Panc1 (cell line): ENCODE measurements around the gene DCP2. TPM values are rescaled to one million over a fixed set of nuclear protein-coding genes. Genes with fewer than 3 reads are reported as not detected.
A peak's percentile ranks its signal among the peaks of the same experiment; 100 is the strongest.

Source experiments
- ATAC-seq: fragments of 200-7000 bp; cut with Tn5 transposase; 2 replicates; pipeline ENCODE4 v1.9.1; 2020; ENCODE audit warnings: mild to moderate bottlenecking, moderate library complexity
- BruUV-seq: library from RNA; stranded (reverse); fragments of 400-500 nt; replicated peaks from 2 replicates; lab custom pipeline; 2021; lab: Mats Ljungman, UMichigan
- CTCF ChIA-PET: fragments of 300-600 bp; sonication (Branson Sonifier 250); formaldehyde crosslinking; loops from one replicate; lab custom pipeline; 2022; ENCODE audit warnings: antibody characterized with exemption; lab: Charles Lee
- POLR2A ChIA-PET: fragments of 300-600 bp; sonication (Branson Sonifier 250); formaldehyde crosslinking; loops from one replicate; lab custom pipeline; 2022; ENCODE audit warnings: antibody characterized with exemption; lab: Charles Lee
- DNase-seq: peaks from one replicate; pipeline ENCODE4 v3.0.0-alpha.2; 2010; ENCODE audit warnings: low read depth, low spot score
- H3K27ac ChIP-seq: 2 replicates; pipeline ENCODE4 v1.5.1; 2011; ENCODE audit warnings: mild to moderate bottlenecking, low read length, inconsistent platforms
- H3K27me3 ChIP-seq: fragments of 200-500 bp; sonication (Bioruptor generic); 2 replicates; pipeline ENCODE4 v1.6.0; 2014; ENCODE audit warnings: low read length, inconsistent platforms; ENCODE audit not compliant: control insufficient read depth, insufficient read depth
- H3K36me3 ChIP-seq: fragments of 200-500 bp; sonication (Bioruptor generic); 2 replicates; pipeline ENCODE4 v1.5.1; 2014; ENCODE audit warnings: inconsistent platforms, mild to moderate bottlenecking, low read length, moderate library complexity; ENCODE audit not compliant: control insufficient read depth, insufficient read depth
- H3K4me1 ChIP-seq: 2 replicates; pipeline ENCODE4 v1.5.1; 2011; ENCODE audit warnings: inconsistent platforms, mild to moderate bottlenecking, low read length, moderate library complexity; ENCODE audit not compliant: control insufficient read depth, insufficient read depth
- H3K4me3 ChIP-seq, 2 experiments: 2 replicates each; pipeline ENCODE4 v1.5.1; 2011 to 2012; ENCODE audit warnings: low read depth in 2 of 2, low read length in 2 of 2, mild to moderate bottlenecking in 2 of 2, inconsistent platforms in 1 of 2, moderate library complexity in 1 of 2
- H3K9me3 ChIP-seq: fragments of 200-500 bp; sonication (Bioruptor generic); 2 replicates; pipeline ENCODE4 v1.5.1; 2014; ENCODE audit warnings: low read depth, mild to moderate bottlenecking, inconsistent platforms, low read length, moderate library complexity; ENCODE audit not compliant: control insufficient read depth, insufficient read depth
- POLR2AphosphoS5 ChIP-seq: IDR thresholded peaks from 2 replicates; pipeline ENCODE4 v1.6.1; 2012; ENCODE audit warnings: mild to moderate bottlenecking, low read depth, low read length, moderate library complexity
- SIN3A ChIP-seq: IDR thresholded peaks from 2 replicates; pipeline ENCODE4 v1.6.1; 2012; ENCODE audit warnings: low read depth, mild to moderate bottlenecking, low read length, moderate library complexity, borderline replicate concordance; ENCODE audit not compliant: insufficient read depth
- TCF7L2 ChIP-seq: IDR thresholded peaks from 2 replicates; pipeline ENCODE4 v1.6.1; 2011; ENCODE audit warnings: mild to moderate bottlenecking, low read depth, low read length, inconsistent platforms
- in situ Hi-C: cut with HindIII; loops from 2 replicates; pipeline ENCODE4 v1.10.0; 2016; ENCODE audit warnings: low sequenced_read_pairs, low pct_unique_long_range_greater_than_20kb
- intact Hi-C: fragments of 100-400 bp; cut with micrococcal nuclease; formaldehyde crosslinking; loops from one replicate; pipeline ENCODE4 v1.10.0; 2022; ENCODE audit not compliant: unreplicated experiment
- total RNA-seq: library from RNA; stranded (reverse); gene quantifications from one replicate; pipeline ENCODE4 v1.2.1, GENCODE V29; 2021; ENCODE audit not compliant: unreplicated experiment
- TF ChIP-seq, protein P1 (sequence below), 2 experiments: IDR thresholded peaks; 2 replicates each; pipeline ENCODE4 v1.6.1; 2011 to 2012; ENCODE audit warnings: low read depth in 2 of 2, control low read depth in 1 of 2, low read length in 1 of 2, mild to moderate bottlenecking in 1 of 2, moderate library complexity in 1 of 2; ENCODE audit not compliant: insufficient read depth in 1 of 2
- TF ChIP-seq, protein P2 (sequence below): fragments of 450-650 bp; IDR thresholded peaks from 2 replicates; pipeline ENCODE4 v1.5.1; 2017; ENCODE audit warnings: mild to moderate bottlenecking

Gene DCP2
- total RNA-seq, 1 experiment from 2014 or later = 70.4 TPM

DNA sequence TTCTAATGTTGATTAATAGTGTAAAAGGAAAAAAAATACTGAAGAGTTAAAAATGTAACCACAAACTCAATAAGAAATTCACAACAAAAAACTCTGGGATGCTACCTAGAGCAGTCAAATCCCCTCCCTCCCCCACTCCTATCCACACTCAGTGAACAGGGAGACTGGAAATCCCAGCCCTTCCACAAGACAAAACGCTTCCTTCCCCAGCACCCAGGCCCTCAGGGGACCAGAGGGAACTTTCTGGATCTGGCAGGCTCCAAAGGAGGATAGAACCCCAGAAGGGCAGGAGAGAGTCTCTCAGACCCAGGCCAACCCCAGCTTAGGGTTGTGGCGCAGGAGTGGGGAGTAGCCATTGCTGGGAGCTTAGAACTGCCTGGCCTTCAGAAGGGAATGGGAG, 55.0 kb downstream of the DCP2 start:
- no peaks in the 10 kb centered on the region for H3K27me3 ChIP-seq
- POLR2A ChIA-PET = no interaction called here

DNA sequence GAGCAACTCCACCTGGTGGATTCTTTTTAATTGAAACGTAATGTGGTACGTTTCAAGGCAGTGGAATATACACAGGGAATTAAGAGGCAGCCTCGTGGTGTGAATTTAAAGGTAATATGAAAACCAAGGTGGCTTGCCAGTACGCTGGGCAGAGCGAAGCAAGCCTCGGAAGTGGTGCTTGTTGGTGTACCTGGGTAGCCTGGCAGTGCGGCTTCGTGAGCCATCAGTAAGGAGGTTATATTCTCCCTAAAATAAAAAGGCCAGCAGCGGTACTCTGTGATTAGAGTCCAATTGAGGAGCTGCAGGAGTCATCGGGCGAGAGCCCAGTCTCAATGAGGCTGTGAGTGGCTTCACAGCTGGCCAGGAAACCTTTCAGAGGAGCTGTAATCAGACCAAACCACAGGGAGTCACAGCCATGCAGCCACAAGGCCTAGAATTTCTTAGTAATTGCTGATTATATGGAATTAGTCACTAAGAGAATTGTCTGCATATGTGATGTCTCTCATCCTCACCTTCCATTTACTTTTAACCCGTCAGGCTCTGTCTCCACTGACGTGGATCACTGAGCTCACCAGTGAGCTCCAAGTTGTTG, 57.7 kb downstream of the DCP2 start:
- in situ Hi-C loops (no loop called here), intact Hi-C loops (no loop called here)
- no peaks in the 10 kb centered on the region for H3K9me3 ChIP-seq
- no peak overlapping the region for H3K27ac ChIP-seq
- POLR2A ChIA-PET = interaction anchor here (0.5 kb wide), 1 partner anchor 25 kb away, joined by 5 read pairs; no protein-coding TSS in a partner anchor
- H3K27me3 ChIP-seq = no peaks in the 10 kb centered on the region
- ATAC-seq (peak; percentile 15; the same call in 1 of the 2 replicates), DNase-seq (no peak)
- BruUV-seq = no TSS peak
- no peak for TF ChIP-seq TCF7L2
- CTCF ChIA-PET = no interaction called here
- no peak overlapping the region for H3K4me3 ChIP-seq
- no peaks in the 10 kb centered on the region for H3K36me3 ChIP-seq
- no peaks in the 10 kb centered on the region for H3K4me1 ChIP-seq

More for the DNA sequence above, 55.0 kb downstream of the DCP2 start:
- TF ChIP-seq SIN3A (no peak), TCF7L2 (no peak), POLR2AphosphoS5 (no peak)
- TF ChIP-seq, protein P1, sequence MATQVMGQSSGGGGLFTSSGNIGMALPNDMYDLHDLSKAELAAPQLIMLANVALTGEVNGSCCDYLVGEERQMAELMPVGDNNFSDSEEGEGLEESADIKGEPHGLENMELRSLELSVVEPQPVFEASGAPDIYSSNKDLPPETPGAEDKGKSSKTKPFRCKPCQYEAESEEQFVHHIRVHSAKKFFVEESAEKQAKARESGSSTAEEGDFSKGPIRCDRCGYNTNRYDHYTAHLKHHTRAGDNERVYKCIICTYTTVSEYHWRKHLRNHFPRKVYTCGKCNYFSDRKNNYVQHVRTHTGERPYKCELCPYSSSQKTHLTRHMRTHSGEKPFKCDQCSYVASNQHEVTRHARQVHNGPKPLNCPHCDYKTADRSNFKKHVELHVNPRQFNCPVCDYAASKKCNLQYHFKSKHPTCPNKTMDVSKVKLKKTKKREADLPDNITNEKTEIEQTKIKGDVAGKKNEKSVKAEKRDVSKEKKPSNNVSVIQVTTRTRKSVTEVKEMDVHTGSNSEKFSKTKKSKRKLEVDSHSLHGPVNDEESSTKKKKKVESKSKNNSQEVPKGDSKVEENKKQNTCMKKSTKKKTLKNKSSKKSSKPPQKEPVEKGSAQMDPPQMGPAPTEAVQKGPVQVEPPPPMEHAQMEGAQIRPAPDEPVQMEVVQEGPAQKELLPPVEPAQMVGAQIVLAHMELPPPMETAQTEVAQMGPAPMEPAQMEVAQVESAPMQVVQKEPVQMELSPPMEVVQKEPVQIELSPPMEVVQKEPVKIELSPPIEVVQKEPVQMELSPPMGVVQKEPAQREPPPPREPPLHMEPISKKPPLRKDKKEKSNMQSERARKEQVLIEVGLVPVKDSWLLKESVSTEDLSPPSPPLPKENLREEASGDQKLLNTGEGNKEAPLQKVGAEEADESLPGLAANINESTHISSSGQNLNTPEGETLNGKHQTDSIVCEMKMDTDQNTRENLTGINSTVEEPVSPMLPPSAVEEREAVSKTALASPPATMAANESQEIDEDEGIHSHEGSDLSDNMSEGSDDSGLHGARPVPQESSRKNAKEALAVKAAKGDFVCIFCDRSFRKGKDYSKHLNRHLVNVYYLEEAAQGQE (IDR thresholded peaks at IDR 0.05; ENCODE audit: insufficient read depth in 1 of 2, low read depth in 2 of 2, low read length in 1 of 2) = no peak
- TF ChIP-seq, protein P2, sequence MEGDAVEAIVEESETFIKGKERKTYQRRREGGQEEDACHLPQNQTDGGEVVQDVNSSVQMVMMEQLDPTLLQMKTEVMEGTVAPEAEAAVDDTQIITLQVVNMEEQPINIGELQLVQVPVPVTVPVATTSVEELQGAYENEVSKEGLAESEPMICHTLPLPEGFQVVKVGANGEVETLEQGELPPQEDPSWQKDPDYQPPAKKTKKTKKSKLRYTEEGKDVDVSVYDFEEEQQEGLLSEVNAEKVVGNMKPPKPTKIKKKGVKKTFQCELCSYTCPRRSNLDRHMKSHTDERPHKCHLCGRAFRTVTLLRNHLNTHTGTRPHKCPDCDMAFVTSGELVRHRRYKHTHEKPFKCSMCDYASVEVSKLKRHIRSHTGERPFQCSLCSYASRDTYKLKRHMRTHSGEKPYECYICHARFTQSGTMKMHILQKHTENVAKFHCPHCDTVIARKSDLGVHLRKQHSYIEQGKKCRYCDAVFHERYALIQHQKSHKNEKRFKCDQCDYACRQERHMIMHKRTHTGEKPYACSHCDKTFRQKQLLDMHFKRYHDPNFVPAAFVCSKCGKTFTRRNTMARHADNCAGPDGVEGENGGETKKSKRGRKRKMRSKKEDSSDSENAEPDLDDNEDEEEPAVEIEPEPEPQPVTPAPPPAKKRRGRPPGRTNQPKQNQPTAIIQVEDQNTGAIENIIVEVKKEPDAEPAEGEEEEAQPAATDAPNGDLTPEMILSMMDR = no peak
- CTCF ChIA-PET = interaction anchor here (0.7 kb wide), 1 partner anchor 496 kb away, joined by 11 read pairs; no protein-coding TSS in a partner anchor
- in situ Hi-C loops = no loop called here
- ATAC-seq = no peak
- TSS peak; percentile 22 for BruUV-seq
- H3K4me3 ChIP-seq = no peak overlapping the region
- DNase-seq = no peak
- no peaks in the 10 kb centered on the region; the same call in 1 of the 2 replicates for H3K36me3 ChIP-seq
- intact Hi-C loops = no loop called here
- H3K27ac ChIP-seq = no peak overlapping the region
- H3K4me1 ChIP-seq = no peaks in the 10 kb centered on the region
- H3K9me3 ChIP-seq = no peaks in the 10 kb centered on the region

DNA sequence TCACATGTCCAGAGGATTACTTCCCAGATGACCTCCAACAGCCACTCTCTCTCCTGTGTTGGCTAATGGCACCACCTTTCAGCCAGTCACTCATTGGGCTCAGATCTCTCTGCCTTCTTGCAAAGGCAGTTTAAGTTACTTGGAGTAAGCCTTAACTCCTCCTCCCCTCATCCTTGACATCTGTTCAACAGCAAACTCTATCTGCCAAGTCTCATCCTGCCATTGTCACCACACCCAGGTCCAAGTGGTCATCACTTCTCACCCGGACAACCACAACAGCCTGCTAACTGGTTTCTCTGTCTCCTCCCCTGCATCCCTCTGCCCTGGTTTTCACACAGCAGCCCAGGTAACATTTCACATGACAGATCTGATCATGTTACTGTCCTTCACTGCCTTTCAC, 58.5 kb downstream of the DCP2 start:
- CTCF ChIA-PET = no interaction called here

More for the DNA sequence above, 58.5 kb downstream of the DCP2 start:
- ATAC-seq (no peak), DNase-seq (no peak)
- in situ Hi-C loops (no loop called here), intact Hi-C loops (no loop called here)
- H3K9me3 ChIP-seq = no peaks in the 10 kb centered on the region
- H3K36me3 ChIP-seq = no peaks in the 10 kb centered on the region
- H3K4me3 ChIP-seq = no peak overlapping the region
- TF ChIP-seq SIN3A (no peak), POLR2AphosphoS5 (no peak), TCF7L2 (no peak)
- TF ChIP-seq, protein P1 (IDR thresholded peaks at IDR 0.05; ENCODE audit: insufficient read depth in 1 of 2, low read depth in 2 of 2, low read length in 1 of 2) = no peak
- TF ChIP-seq, protein P2 = no peak
- POLR2A ChIA-PET = no interaction called here
- no TSS peak for BruUV-seq
- no peaks in the 10 kb centered on the region for H3K4me1 ChIP-seq
- no peaks in the 10 kb centered on the region for H3K27me3 ChIP-seq
- H3K27ac ChIP-seq = no peak overlapping the region
